Spleen (tissue), 11 donors: Measurements from ENCODE around the gene TIMP1. TPM values are rescaled to one million over a fixed set of nuclear protein-coding genes. Genes with fewer than 3 reads are reported as not detected.

Experiments used
- DNase-seq: peaks from one replicate; pipeline ENCODE4 v3.0.0-alpha.2; 2020
- H3K27ac ChIP-seq, 8 donors: fragments of 200-600 bp; sonication (generic) in 7 of 8; 1 replicate in 4 of 8; 2 replicates in 4 of 8; pipeline versions ENCODE4 v1.5.0 to v1.8.0; 2016 to 2021; ENCODE audit warnings: inconsistent platforms in 4 of 8, mild to moderate bottlenecking in 4 of 8, moderate library complexity in 1 of 8
- H3K27me3 ChIP-seq, 7 donors: fragments of 200-600 bp; sonication (generic) in 6 of 7; replicated peaks in 1 of 7; 1 replicate in 4 of 7; 2 replicates in 3 of 7; pipeline versions ENCODE4 v1.5.0 to v1.8.0; 2016 to 2021; ENCODE audit warnings: inconsistent platforms in 3 of 7, mild to moderate bottlenecking in 1 of 7
- H3K36me3 ChIP-seq, 6 donors: fragments of 200-600 bp; sonication (generic) in 5 of 6; 1 replicate in 4 of 6; 2 replicates in 2 of 6; pipeline versions ENCODE4 v1.5.0 to v1.8.0; 2016 to 2021; ENCODE audit warnings: inconsistent platforms in 2 of 6
- H3K4me1 ChIP-seq, 6 donors: fragments of 200-600 bp; sonication (generic) in 5 of 6; 1 replicate in 3 of 6; 2 replicates in 3 of 6; pipeline versions ENCODE4 v1.5.0 to v1.8.0; 2016 to 2021; ENCODE audit warnings: inconsistent platforms in 3 of 6
- H3K4me3 ChIP-seq, 8 donors: fragments of 200-600 bp; sonication (generic) in 7 of 8; 1 replicate in 4 of 8; 2 replicates in 4 of 8; pipeline versions ENCODE4 v1.5.0 to v1.8.0; 2016 to 2021; ENCODE audit warnings: inconsistent platforms in 4 of 8, mild to moderate bottlenecking in 4 of 8, moderate library complexity in 2 of 8
- H3K9me3 ChIP-seq, 8 donors: fragments of 200-600 bp; sonication (generic) in 7 of 8; 1 replicate in 4 of 8; 2 replicates in 4 of 8; pipeline versions ENCODE4 v1.5.0 to v1.8.0; 2016 to 2021; ENCODE audit warnings: inconsistent platforms in 4 of 8
- POLR2A ChIP-seq, 3 donors: fragments of 450-650 bp; IDR thresholded peaks; one replicate each; pipeline ENCODE4 v1.5.1; 2017; ENCODE audit warnings: antibody characterized with exemption in 3 of 3, mild to moderate bottlenecking in 1 of 3
- POLR2AphosphoS5 ChIP-seq, 3 donors: sonication (generic); formaldehyde crosslinking; IDR thresholded peaks; one replicate each; pipeline ENCODE4 v1.5.1; 2017; ENCODE audit warnings: antibody characterized with exemption in 3 of 3
- WGBS, 5 donors: extraction: QIAGEN DNeasy Blood & Tissue Kit in 3 of 5; methylation state at CpG; one replicate each; pipeline versions ENCODE4 v1.1.5 to v1.1.7; 2013 to 2018; 5-methylcytosine and 5-hydroxymethylcytosine counted together
- intact Hi-C: fragments of 100-400 bp; cut with DNase I; formaldehyde crosslinking; loops from one replicate; pipeline ENCODE4 v1.15.0; 2023; ENCODE audit warnings: low total_unique reads
- polyA plus RNA-seq, 3 donors: library from polyadenylated mRNA; stranded (reverse); fragments of 200-250 nt; gene quantifications; one replicate each; pipeline ENCODE4 v1.2.1, GENCODE V29; 2013
- total RNA-seq, 7 donors: library from RNA; depleted of rRNA in 3 of 7; stranded (reverse); fragments of >200 nt in 3 of 7; fragmentation: NEBNext Ultra II Directional in 4 of 7; extraction: Animal tissue kit (Norgen Biotek cat#: 25700) in 4 of 7; gene quantifications; one replicate each; pipeline versions ENCODE4 v1.1.0 to v1.2.1, GENCODE V29; 2016 to 2021
- TF ChIP-seq, protein P1 (sequence below), 11 experiments: fragments of 200-600 bp in 7 of 11; fragments of 450-650 bp in 4 of 11; sonication (generic) in 4 of 11; IDR thresholded peaks in 8 of 11; conservative IDR thresholded peaks in 3 of 11; 1 replicate in 7 of 11; 2 replicates in 4 of 11; pipeline versions ENCODE4 v1.4.0 to v1.8.0; 2016 to 2021; ENCODE audit warnings: antibody characterized with exemption in 11 of 11, inconsistent platforms in 4 of 11, mild to moderate bottlenecking in 1 of 11
- donor health status: healthy with polysubstance abuse.
- donor health status: DM: no; HTN: no; CAD: no; lungs with moderate emphysema.
- donor health status: DM: no; HTN: no; CAD: no.
- donor health status: Bipolar disorder and iron deficiency.
- donor health status: healthy.
- donor health status: DM: no; HTN: no; CAD: no.
- donor health status: DM: yes; HTN: yes; CAD: no.

TIMP1 gene
- total and polyA plus RNA-seq, 10 donors, result 86.8 to 293 (median 184) TPM

DNA sequence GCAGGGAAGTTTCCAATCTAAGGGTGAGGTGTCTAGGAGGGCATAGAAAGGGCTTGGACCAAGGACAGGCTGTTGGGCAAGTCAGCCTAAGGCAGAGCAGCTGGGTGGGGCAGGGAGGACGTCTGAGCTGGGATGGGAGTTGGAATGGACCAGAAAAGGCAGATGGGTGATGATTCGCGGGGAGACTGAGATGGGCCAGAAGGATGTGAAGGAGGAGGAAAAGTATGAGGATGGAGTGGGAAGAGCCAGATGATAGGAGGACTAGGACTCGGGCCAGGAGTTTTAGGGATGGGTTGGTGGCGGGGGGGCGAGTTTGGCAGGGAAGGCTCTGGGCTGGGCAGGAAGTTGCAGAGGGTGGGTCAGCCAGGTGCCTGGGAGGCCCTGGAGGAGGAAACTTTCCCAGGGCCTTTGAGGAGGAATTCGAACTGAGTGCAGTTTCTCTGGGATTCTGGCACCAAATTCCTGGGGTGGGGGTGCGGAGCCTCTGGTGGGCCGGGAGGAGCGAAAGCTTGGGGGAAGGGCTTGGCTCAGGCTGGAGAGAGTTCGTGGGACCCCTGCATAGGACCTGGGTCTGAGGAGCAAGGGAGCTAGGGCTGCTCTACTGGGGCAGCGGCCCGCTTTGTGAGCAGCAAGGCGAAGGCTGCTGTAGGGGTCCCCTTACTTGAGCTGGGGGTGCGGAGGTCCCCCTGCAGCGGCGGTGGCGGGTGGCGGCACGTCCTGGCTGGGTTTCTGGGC lies 8.7 kb upstream of the TIMP1 start:
- no peak for DNase-seq
- 47 to 68% (median 52%) methylated on average over 11 to 20 of the region's 20 CpGs for WGBS, 5 donors
- Histone ChIP-seq H3K4me3 (peak overlapping the region in 1 of 8 donors; percentile 3), H3K9me3 (no peaks in the 10 kb centered on the region), H3K36me3 (peaks cover 0 to 38% (median 27%) of the 10 kb centered on the region in 6 donors), H3K27ac (peak overlapping the region in 6 of 8 donors; percentile 21 to 65 (median 49)), H3K4me1 (peaks cover 0 to 20% (median 5%) of the 10 kb centered on the region in 6 donors), H3K27me3 (peaks cover 0 to 25% (median 8%) of the 10 kb centered on the region in 7 donors)
- intact Hi-C loops, result no loop called here
- peak in 1 of 3 donors; percentile 53 for TF ChIP-seq POLR2AphosphoS5 (IDR thresholded peaks at IDR 0.05)
- no peak for TF ChIP-seq POLR2A (IDR thresholded peaks at IDR 0.05)
- TF ChIP-seq, protein P1, sequence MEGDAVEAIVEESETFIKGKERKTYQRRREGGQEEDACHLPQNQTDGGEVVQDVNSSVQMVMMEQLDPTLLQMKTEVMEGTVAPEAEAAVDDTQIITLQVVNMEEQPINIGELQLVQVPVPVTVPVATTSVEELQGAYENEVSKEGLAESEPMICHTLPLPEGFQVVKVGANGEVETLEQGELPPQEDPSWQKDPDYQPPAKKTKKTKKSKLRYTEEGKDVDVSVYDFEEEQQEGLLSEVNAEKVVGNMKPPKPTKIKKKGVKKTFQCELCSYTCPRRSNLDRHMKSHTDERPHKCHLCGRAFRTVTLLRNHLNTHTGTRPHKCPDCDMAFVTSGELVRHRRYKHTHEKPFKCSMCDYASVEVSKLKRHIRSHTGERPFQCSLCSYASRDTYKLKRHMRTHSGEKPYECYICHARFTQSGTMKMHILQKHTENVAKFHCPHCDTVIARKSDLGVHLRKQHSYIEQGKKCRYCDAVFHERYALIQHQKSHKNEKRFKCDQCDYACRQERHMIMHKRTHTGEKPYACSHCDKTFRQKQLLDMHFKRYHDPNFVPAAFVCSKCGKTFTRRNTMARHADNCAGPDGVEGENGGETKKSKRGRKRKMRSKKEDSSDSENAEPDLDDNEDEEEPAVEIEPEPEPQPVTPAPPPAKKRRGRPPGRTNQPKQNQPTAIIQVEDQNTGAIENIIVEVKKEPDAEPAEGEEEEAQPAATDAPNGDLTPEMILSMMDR (IDR thresholded peaks at IDR 0.05 in 8 of 11, conservative IDR thresholded peaks at IDR 0.05 in 3 of 11), result no peak

DNA sequence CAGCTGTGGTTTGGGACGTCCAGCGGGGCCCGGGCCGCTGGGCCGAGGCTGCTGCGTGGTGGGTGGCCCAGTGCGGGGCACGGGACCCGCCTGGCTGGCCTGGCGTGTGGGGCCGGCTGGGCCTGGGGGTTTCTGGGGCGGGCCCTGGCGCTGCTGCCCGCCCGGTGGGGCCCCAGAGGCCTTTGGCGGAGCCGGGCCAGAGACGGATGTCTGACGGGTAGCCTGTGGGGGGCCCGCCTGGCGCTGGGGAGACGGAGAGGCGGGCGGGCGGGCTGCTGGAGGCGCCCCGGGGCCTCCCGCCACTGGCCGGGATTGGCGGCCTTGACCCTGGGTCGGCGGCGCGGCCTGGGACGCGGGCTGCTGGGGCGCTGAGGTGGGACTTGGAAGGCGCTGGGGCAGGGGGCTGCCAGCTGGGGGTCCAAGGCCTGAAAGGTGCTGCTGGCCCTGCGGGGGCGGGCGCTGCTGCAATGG lies 8.1 kb upstream of the TIMP1 start:
- 6 to 57% (median 22%) methylated on average over 10 to 41 of the region's 41 CpGs; no CpG with 5 or more reads in 1 of the 5 donors for WGBS, 5 donors
- TF ChIP-seq, protein P1 (IDR thresholded peaks at IDR 0.05 in 8 of 11, conservative IDR thresholded peaks at IDR 0.05 in 3 of 11), result no peak
- no peak for TF ChIP-seq POLR2A (IDR thresholded peaks at IDR 0.05)
- no peak for TF ChIP-seq POLR2AphosphoS5 (IDR thresholded peaks at IDR 0.05)
- Histone ChIP-seq H3K27ac (peak overlapping the region in 6 of 8 donors; percentile 21 to 65 (median 49)), H3K4me3 (peak overlapping the region in 1 of 8 donors; percentile 3), H3K36me3 (peaks cover 0 to 32% (median 21%) of the 10 kb centered on the region in 6 donors), H3K27me3 (peaks cover 0 to 25% (median 8%) of the 10 kb centered on the region in 7 donors), H3K9me3 (no peaks in the 10 kb centered on the region), H3K4me1 (peaks cover 0 to 26% (median 8%) of the 10 kb centered on the region in 6 donors)
- no peak for DNase-seq
- intact Hi-C loops, result no loop called here

- H3K4me3 ChIP-seq, result no peak overlapping the region
Observed at GRCh38 chrX:47574547-47575301, 7.5 kb upstream of the TIMP1 start.

More at GRCh38 chrX:47574547-47575301, 7.5 kb upstream of the TIMP1 start:
- intact Hi-C loops, result no loop called here
- Histone ChIP-seq H3K27me3 (peaks cover 0 to 25% (median 8%) of the 10 kb centered on the region in 7 donors), H3K4me1 (peaks cover 0 to 30% (median 9%) of the 10 kb centered on the region in 6 donors), H3K9me3 (no peaks in the 10 kb centered on the region), H3K36me3 (peaks cover 0 to 26% (median 15%) of the 10 kb centered on the region in 6 donors), H3K27ac (peak overlapping the region in 5 of 8 donors; percentile 26 to 65 (median 54))
- 47 to 66% (median 58%) methylated on average over 22 to 27 of the region's 27 CpGs; no CpG with 5 or more reads in 1 of the 5 donors for WGBS, 5 donors
- TF ChIP-seq, protein P1 (IDR thresholded peaks at IDR 0.05 in 8 of 11, conservative IDR thresholded peaks at IDR 0.05 in 3 of 11), result no peak
- no peak for TF ChIP-seq POLR2A (IDR thresholded peaks at IDR 0.05)
- no peak for TF ChIP-seq POLR2AphosphoS5 (IDR thresholded peaks at IDR 0.05)
- DNase-seq, result no peak
